Neutrophil (primary cell): ENCODE data around the gene TUBB4A.

Experiments used
- H3K27ac ChIP-seq: fragments of 200-600 bp; sonication (generic); 2 replicates; pipeline ENCODE4 v1.5.1; 2016; ENCODE audit warnings: mild to moderate bottlenecking, moderate library complexity
- H3K27me3 ChIP-seq: fragments of 200-600 bp; sonication (generic); 2 replicates; pipeline ENCODE4 v1.6.0; 2016; ENCODE audit warnings: mild to moderate bottlenecking
- H3K36me3 ChIP-seq: fragments of 200-600 bp; sonication (generic); 2 replicates; pipeline ENCODE4 v1.5.1; 2017
- H3K4me1 ChIP-seq, 2 experiments: fragments of 200-600 bp in 1 of 2; sonication (generic) in 1 of 2; 1 replicate in 1 of 2; 2 replicates in 1 of 2; pipeline versions ENCODE4 v1.5.1 to v1.6.1; 2013 to 2016; ENCODE audit warnings: low read depth in 1 of 2, low read length in 1 of 2, mild to moderate bottlenecking in 1 of 2, moderate library complexity in 1 of 2; ENCODE audit not compliant: control insufficient read depth in 1 of 2, insufficient read depth in 1 of 2
- H3K4me3 ChIP-seq, 2 experiments: fragments of 200-600 bp in 1 of 2; sonication (generic) in 1 of 2; 1 replicate in 1 of 2; 2 replicates in 1 of 2; pipeline ENCODE4 v1.5.1; 2013 to 2016; ENCODE audit warnings: low read depth in 1 of 2, low read length in 1 of 2, mild to moderate bottlenecking in 1 of 2, moderate library complexity in 1 of 2
- H3K9me3 ChIP-seq: fragments of 200-600 bp; sonication (generic); 2 replicates; pipeline ENCODE4 v1.5.1; 2016
- TF ChIP-seq, protein P1 (sequence below): fragments of 200-600 bp; sonication (generic); IDR thresholded peaks from 2 replicates; pipeline ENCODE4 v1.5.1; 2016; ENCODE audit warnings: antibody characterized with exemption

TUBB4A gene

DNA sequence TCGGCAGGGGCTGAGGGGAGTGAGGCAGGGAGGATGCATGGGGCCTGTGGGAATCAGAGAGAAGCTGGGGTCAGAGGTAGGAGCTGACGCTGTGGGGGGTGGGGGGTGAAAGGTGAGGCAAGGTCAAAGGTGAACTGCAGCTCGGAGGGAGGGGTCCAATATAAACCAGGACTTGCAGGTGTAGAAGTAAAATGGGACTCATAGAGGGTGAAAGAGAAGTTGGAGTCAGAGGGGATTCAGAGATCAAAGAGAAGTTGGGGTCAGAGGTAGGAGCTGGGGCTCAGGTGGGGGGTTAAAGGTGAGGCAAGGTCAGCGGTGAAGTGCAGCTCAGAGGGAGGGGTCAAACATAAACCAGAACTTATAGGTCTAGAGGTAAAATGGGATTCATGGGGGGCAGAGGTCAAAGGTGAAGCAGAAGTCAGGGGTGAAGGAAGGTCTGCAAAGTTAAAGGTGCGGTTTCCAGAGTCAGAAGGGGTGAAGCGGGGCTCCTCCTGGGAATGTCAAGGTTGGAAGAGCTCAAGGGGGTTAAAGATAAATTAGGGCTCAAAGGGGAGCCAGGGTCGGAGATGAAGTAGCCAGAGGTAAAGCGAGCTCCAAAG, 7.6 kb downstream of the TUBB4A start:
- no peaks in the 10 kb centered on the region for H3K36me3 ChIP-seq
- no peak overlapping the region for H3K4me3 ChIP-seq
- TF ChIP-seq, protein P1, sequence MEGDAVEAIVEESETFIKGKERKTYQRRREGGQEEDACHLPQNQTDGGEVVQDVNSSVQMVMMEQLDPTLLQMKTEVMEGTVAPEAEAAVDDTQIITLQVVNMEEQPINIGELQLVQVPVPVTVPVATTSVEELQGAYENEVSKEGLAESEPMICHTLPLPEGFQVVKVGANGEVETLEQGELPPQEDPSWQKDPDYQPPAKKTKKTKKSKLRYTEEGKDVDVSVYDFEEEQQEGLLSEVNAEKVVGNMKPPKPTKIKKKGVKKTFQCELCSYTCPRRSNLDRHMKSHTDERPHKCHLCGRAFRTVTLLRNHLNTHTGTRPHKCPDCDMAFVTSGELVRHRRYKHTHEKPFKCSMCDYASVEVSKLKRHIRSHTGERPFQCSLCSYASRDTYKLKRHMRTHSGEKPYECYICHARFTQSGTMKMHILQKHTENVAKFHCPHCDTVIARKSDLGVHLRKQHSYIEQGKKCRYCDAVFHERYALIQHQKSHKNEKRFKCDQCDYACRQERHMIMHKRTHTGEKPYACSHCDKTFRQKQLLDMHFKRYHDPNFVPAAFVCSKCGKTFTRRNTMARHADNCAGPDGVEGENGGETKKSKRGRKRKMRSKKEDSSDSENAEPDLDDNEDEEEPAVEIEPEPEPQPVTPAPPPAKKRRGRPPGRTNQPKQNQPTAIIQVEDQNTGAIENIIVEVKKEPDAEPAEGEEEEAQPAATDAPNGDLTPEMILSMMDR: no peak
- no peak overlapping the region for H3K27ac ChIP-seq
- H3K27me3 ChIP-seq: peaks cover 7% of the 10 kb centered on the region
- peaks cover 5 to 7% of the 10 kb centered on the region in 2 experiments for H3K4me1 ChIP-seq
- H3K9me3 ChIP-seq: no peaks in the 10 kb centered on the region

DNA sequence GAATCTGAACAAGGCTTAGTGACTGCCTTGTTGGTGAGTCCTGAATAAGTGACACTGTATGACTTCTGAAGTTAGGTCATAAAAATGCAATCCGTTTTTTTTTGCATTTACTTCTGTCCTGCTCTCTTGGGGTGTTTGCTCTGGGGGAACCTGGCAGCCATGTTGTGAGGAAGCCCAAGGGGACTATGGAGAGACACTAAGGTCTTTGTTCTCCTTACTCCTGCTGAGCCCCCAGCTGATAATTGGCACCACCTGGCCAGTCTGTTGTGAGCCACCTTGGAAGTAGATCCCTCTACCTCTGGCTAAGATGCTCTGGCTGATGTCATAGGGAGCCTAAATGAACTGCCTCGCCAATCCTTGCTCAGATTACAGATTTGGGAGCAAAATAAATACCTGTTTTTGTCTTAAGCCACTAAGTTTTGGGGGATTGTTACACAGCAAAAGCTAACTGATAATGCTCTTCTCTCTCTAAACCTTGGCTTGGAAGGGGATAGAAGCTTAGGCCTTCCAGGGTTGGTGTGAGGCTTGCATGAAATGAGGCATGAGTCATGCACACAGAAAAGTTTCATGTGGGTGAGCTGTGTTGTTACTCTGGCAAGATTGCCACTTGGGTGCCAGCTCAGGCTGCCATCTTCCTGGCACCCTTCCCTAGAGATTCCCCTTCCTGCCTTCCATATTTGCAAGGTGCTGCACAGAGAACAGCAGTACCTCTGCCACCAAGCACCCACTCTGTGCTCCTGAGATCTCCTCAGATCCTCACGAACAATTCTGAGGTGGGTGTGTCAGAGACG, 10.1 kb downstream of the TUBB4A start:
- H3K36me3 ChIP-seq: no peaks in the 10 kb centered on the region
- TF ChIP-seq, protein P1: no peak
- peaks cover 7% of the 10 kb centered on the region for H3K27me3 ChIP-seq
- no peak overlapping the region for H3K4me3 ChIP-seq
- H3K27ac ChIP-seq: no peak overlapping the region
- no peaks in the 10 kb centered on the region for H3K4me1 ChIP-seq
- H3K9me3 ChIP-seq: no peaks in the 10 kb centered on the region

DNA sequence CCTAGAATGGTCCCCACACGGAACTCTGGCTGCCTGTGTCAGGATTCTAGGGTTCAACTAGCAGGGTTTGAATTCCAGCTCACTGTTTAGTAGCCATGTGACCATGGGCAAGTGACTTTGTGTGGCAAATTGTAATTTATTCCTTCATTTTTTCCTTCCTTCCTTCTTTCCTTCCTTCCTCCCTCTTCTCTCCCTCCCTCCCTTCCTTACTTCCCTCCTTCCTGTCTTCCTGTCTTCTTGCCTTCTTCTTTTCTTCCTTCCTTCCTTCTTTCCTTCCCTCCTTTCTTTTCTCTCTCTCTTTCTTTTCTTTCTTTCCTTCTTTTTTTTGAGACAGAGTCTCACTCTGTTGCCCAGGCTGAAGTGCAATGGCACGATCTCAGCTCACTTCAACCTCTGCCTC, 12.0 kb downstream of the TUBB4A start:
- H3K4me3 ChIP-seq: no peak overlapping the region
- TF ChIP-seq, protein P1: no peak
- H3K4me1 ChIP-seq: no peaks in the 10 kb centered on the region
- no peak overlapping the region for H3K27ac ChIP-seq
- peaks cover 7% of the 10 kb centered on the region for H3K27me3 ChIP-seq
- no peaks in the 10 kb centered on the region for H3K9me3 ChIP-seq
- H3K36me3 ChIP-seq: no peaks in the 10 kb centered on the region

DNA sequence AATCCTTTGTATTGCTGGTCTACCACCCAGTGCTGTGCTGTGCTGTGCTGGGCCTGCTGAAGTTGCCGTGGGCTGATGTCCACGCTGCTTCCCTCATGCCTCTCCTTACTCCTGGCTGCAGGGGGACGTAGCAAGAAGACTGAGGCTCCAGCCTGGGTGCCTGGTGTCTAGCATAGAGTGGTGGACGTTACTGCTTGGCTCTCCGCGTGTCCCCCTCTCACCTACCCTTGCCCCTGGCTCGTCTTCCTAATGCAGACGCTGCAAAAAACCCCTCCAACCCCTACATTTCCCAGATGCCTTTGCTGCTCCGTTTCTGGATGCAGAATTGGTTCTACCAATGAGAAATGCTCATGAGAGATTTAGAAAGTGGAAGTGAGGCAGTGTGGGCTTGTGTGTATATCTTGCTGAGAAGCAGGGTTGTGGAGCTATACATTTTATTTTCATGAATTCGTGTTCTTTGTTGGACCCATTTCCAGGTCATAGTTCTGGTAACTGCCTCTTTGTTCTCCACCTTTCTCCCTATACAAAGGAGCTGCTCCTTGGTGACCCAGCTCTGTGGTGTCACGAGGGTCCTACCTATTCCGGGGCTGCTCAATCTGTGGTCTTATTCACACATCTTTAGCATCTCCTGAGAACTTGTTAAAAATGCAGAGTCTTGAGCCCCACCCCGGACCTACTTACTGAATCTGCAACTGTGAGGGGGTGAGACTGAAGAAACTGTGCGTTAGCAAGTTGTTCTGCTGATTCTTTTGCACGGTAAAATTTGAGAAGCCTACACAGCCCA, 12.6 kb downstream of the TUBB4A start:
- Histone ChIP-seq H3K9me3 (no peaks in the 10 kb centered on the region), H3K4me3 (no peak overlapping the region), H3K4me1 (no peaks in the 10 kb centered on the region), H3K36me3 (no peaks in the 10 kb centered on the region), H3K27ac (no peak overlapping the region), H3K27me3 (peaks cover 7% of the 10 kb centered on the region)
- TF ChIP-seq, protein P1: no peak

DNA sequence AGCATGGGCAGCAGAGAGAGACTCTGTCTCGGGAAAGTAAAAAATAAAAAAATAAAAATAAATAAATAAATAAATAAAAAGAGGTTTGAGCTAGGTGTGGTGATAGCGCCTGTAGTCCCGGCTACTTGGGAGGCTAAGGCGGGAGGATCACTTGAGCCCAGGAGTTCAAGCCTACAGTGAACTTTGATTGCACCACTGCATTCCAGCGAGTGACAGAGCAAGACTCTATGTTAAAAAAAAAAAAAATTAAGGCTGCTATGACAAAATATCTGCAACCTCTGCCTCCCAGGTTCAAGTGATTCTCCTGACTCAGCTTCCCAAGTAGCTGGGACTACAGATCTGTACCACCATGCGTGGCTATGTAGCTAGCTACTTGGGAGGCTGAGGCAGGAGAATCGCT, 17.3 kb downstream of the TUBB4A start:
- H3K36me3 ChIP-seq: peaks cover 3% of the 10 kb centered on the region
- TF ChIP-seq, protein P1: no peak
- H3K4me3 ChIP-seq: no peak overlapping the region
- no peaks in the 10 kb centered on the region for H3K9me3 ChIP-seq
- H3K4me1 ChIP-seq: peaks cover 19 to 21% of the 10 kb centered on the region in 2 experiments
- peaks cover 6% of the 10 kb centered on the region for H3K27me3 ChIP-seq
- no peak overlapping the region for H3K27ac ChIP-seq
